Muscle of leg (tissue), 11 donors: ENCODE results near the gene NFE2L2. TPM values are rescaled to one million over a fixed set of nuclear protein-coding genes. Genes with fewer than 3 reads are reported as not detected.
A peak's percentile ranks its signal among the peaks of the same experiment; 100 is the strongest.
"Not testable (repeated sequence)": the region's sequence is repeated elsewhere in the genome, so short reads cannot be mapped to it uniquely, and the experiment has no call there.

Experiments used
- DNase-seq: peaks from one replicate; pipeline ENCODE4 v3.0.0; 2013
- H3K27ac ChIP-seq: one replicate; pipeline ENCODE4 v1.5.1; 2013; ENCODE audit warnings: mild to moderate bottlenecking, low read length, control low read depth
- H3K27me3 ChIP-seq: one replicate; pipeline ENCODE4 v1.6.1; 2013; ENCODE audit warnings: low read length; ENCODE audit not compliant: control insufficient read depth, insufficient read depth
- H3K36me3 ChIP-seq: one replicate; pipeline ENCODE4 v1.6.1; 2013; ENCODE audit warnings: low read length; ENCODE audit not compliant: control insufficient read depth, insufficient read depth
- H3K4me1 ChIP-seq: one replicate; pipeline ENCODE4 v1.6.1; 2013; ENCODE audit warnings: low read length; ENCODE audit not compliant: control insufficient read depth, insufficient read depth
- H3K4me3 ChIP-seq: one replicate; pipeline ENCODE4 v1.5.1; 2013; ENCODE audit warnings: low read length, control low read depth
- H3K9me3 ChIP-seq: replicated peaks from 2 replicates; pipeline ENCODE4 v1.6.1; 2013; ENCODE audit warnings: low read depth, low read length; ENCODE audit not compliant: control insufficient read depth
- WGBS: methylation state at CpG from one replicate; pipeline ENCODE4 v1.1.5; 2013; ENCODE audit warnings: missing lambda C conversion rate; ENCODE audit not compliant: insufficient coverage; 5-methylcytosine and 5-hydroxymethylcytosine counted together
- polyA plus RNA-seq, 8 donors: library from polyadenylated mRNA; unstranded; fragments of 120-200 nt; gene quantifications; one replicate each; pipeline versions ENCODE4 v1.2.1 to v1.2.3, GENCODE V29; 2013; ENCODE audit warnings: inconsistent platforms in 1 of 8, low replicate concordance in 1 of 8; ENCODE audit not compliant: insufficient read length in 8 of 8, insufficient read depth in 1 of 8
- total RNA-seq: library from RNA; stranded (reverse); fragments of 120-200 nt; gene quantifications from one replicate; pipeline ENCODE4 v1.2.4, GENCODE V29; 2013

NFE2L2 gene
- total and polyA plus RNA-seq, 9 donors, result 39.9 to 65.8 (median 52.7) TPM

DNA sequence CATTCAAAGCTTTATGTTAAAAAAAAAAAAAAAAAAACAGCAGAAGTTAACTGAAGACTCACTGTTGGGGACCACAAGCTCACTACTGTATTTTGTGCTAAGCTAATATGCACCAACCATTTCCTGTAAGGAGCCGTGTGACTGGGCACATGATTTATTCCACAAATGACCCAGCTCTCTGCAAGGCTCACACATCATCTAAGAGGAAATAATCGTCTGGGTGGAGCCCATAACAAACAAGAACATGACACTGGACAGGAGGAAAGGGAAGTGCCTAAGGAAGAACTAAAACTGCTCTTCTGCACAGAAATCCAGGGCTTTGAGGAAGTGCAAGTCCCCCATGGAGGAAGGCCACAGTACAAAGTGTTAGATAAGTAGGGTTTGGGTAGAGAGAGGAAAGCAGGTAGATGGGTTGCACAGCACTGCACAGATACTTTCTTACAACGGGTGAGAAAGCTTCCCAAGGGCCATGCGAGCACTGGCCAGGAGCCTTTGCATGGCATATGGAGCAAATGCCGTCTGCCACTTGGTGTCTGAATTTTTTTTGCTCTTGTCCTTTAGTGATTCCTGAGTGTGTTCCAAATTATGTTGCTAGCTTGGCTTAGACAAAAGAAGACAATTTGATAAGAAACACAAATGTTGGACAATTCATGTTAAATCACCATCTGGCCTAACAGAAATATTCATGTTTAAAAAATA, 24.4 kb downstream of the NFE2L2 start:
- H3K4me1 ChIP-seq, result peaks cover 37% of the 10 kb centered on the region
- H3K4me3 ChIP-seq, result no peak overlapping the region
- peak overlapping the region; percentile 97 for H3K27ac ChIP-seq
- WGBS, result 20% methylated on average over 1 of the region's 5 CpGs
- no peaks in the 10 kb centered on the region for H3K9me3 ChIP-seq
- peak; percentile 91 for DNase-seq
- peaks cover 8% of the 10 kb centered on the region for H3K36me3 ChIP-seq
- no peaks in the 10 kb centered on the region for H3K27me3 ChIP-seq

DNA sequence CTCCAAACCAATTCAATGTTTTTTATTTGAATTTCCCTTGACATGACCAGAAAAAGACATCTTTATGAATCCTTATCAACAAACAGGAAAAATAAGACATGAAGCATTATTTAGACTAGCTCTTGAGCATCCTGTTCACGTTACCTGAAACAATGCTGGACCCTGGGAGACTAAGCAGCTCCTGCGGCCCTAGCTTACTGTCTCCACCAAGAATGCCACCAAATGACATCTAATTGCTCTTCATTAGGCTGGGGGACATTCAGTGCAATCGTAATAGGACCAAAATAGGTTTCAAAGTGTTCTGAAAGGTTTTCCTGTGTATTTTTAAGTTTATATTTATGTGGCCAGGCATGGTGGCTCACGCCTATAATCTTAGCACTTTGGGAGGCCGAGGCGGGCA, 25.5 kb downstream of the NFE2L2 start:
- Histone ChIP-seq H3K9me3 (no peaks in the 10 kb centered on the region), H3K36me3 (peaks cover 6% of the 10 kb centered on the region), H3K27me3 (no peaks in the 10 kb centered on the region), H3K27ac (peak overlapping the region; percentile 97), H3K4me3 (no peak overlapping the region), H3K4me1 (peaks cover 37% of the 10 kb centered on the region)
- 61% methylated on average over 2 of the region's 6 CpGs for WGBS
- DNase-seq, result no peak

DNA sequence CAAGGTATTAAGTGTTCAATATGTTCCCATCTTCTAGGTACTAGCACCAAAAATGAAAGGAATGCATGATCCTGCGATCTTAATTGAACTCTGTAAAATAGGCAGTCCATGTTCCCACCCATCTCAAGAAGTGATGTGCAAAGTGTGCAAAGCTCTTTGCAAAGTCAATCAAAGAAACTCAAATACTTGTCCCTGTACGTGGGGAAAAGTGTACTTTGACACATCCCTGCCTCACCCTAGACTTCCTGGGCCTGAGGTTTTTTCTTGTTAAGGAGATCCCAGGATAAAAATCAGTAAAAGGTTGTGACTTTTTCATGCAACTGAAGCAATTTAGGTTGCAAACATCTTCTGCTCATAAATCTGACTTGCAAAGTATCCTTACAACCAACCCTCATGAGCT, 26.6 kb downstream of the NFE2L2 start:
- Histone ChIP-seq H3K4me3 (no peak overlapping the region), H3K27me3 (no peaks in the 10 kb centered on the region), H3K9me3 (no peaks in the 10 kb centered on the region), H3K27ac (no peak overlapping the region), H3K4me1 (peaks cover 30% of the 10 kb centered on the region), H3K36me3 (peaks cover 13% of the 10 kb centered on the region)
- 100% methylated on average over 1 of the region's 2 CpGs for WGBS
- no peak for DNase-seq

- Histone ChIP-seq H3K4me3 (no peak overlapping the region), H3K27ac (peak overlapping the region; percentile 76), H3K4me1 (peaks cover 23% of the 10 kb centered on the region), H3K9me3 (no peaks in the 10 kb centered on the region), H3K27me3 (no peaks in the 10 kb centered on the region), H3K36me3 (peaks cover 28% of the 10 kb centered on the region)
- WGBS, result 66% methylated on average over 4 of the region's 6 CpGs
- peak; percentile 73 for DNase-seq
These were observed 28.6 kb downstream of the NFE2L2 start for GRCh38 chr2:177235855-177236437.

DNA sequence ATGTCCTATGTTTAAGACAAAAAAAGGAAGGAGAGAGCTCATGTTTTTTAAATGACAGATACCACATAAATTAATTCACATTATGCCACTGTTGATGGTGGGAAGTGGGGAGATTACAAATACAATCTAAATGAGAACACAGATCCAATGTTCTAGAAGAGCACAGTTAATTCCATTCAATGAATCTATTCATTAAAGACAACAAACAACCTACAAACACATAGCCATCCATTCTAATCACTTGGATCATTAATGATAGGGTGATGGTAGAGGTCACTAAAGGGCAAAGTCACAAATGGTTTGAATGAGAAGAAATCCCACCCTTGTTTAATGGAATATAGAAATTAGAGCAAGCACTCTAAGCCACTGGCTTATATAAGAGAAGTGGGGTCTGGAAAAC, 30.3 kb downstream of the NFE2L2 start:
- Histone ChIP-seq H3K36me3 (peaks cover 35% of the 10 kb centered on the region), H3K4me1 (peaks cover 13% of the 10 kb centered on the region), H3K9me3 (no peaks in the 10 kb centered on the region), H3K27me3 (no peaks in the 10 kb centered on the region), H3K4me3 (no peak overlapping the region), H3K27ac (no peak overlapping the region)
- DNase-seq, result no peak

GRCh38 chr2:177232098-177232704, 32.3 kb downstream of the NFE2L2 start:
- Histone ChIP-seq H3K9me3 (no peaks in the 10 kb centered on the region), H3K4me1 (peaks cover 8% of the 10 kb centered on the region), H3K36me3 (peaks cover 37% of the 10 kb centered on the region), H3K27ac (no peak overlapping the region), H3K4me3 (no peak overlapping the region), H3K27me3 (no peaks in the 10 kb centered on the region)
- DNase-seq, result no peak
- 83% methylated on average over 1 of the region's 8 CpGs for WGBS

GRCh38 chr2:177231270-177231669, 33.3 kb downstream of the NFE2L2 start:
- DNase-seq, result no peak
- Histone ChIP-seq H3K27me3 (no peaks in the 10 kb centered on the region), H3K4me1 (peaks cover 4% of the 10 kb centered on the region), H3K36me3 (peaks cover 34% of the 10 kb centered on the region), H3K9me3 (no peaks in the 10 kb centered on the region), H3K4me3 (no peak overlapping the region), H3K27ac (no peak overlapping the region)
- 100% methylated on average over 2 of the region's 3 CpGs for WGBS

- Histone ChIP-seq H3K27me3 (no peaks in the 10 kb centered on the region), H3K27ac (no peak overlapping the region), H3K9me3 (no peaks in the 10 kb centered on the region), H3K4me3 (no peak overlapping the region), H3K36me3 (peaks cover 30% of the 10 kb centered on the region), H3K4me1 (no peaks in the 10 kb centered on the region)
- 83% methylated on average over 4 of the region's 8 CpGs for WGBS
- DNase-seq, result no peak
These were observed 34.9 kb downstream of the NFE2L2 start for GRCh38 chr2:177229442-177230242.

DNA sequence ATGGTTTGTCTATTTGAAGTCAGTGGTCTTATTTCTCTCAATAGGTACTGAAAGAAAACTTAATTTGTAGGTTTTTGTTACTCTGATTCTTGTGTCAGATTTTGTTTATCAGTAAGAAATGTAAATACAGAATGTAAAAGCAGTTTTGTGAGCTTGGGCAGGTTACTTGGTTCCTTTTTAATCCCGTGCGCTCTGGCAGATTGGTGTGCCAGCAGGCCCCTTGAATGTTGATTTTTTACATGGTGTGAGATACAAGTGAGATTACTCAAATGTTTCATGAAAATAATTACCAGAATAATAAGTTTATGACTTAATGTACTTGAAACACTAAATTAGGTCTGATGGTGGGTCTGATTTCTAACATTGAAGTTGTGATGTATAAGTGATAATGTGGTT, 38.6 kb downstream of the NFE2L2 start:
- Histone ChIP-seq H3K9me3 (no peaks in the 10 kb centered on the region), H3K27ac (no peak overlapping the region), H3K4me1 (no peaks in the 10 kb centered on the region), H3K4me3 (no peak overlapping the region), H3K36me3 (peaks cover 23% of the 10 kb centered on the region), H3K27me3 (no peaks in the 10 kb centered on the region)
- no CpG with 5 or more reads among the region's 2 CpGs for WGBS
- DNase-seq, result no peak

GRCh38 chr2:177223436-177223835, 41.1 kb downstream of the NFE2L2 start:
- not testable (repeated sequence) for H3K4me3 ChIP-seq, DNase-seq, H3K27ac ChIP-seq, H3K4me1 ChIP-seq, H3K9me3 ChIP-seq, H3K27me3 ChIP-seq
- H3K36me3 ChIP-seq, result peaks cover 25% of the 10 kb centered on the region
